Ovary (tissue), 3 donors: Measurements from ENCODE around the gene FOCAD.

Experiments used
- EP300 ChIP-seq: sonication (generic); formaldehyde crosslinking; IDR thresholded peaks from one replicate; pipeline ENCODE4 v1.6.1; 2017; ENCODE audit warnings: antibody characterized with exemption
- POLR2A ChIP-seq: fragments of 450-650 bp; IDR thresholded peaks from one replicate; pipeline ENCODE4 v1.6.1; 2017; ENCODE audit warnings: antibody characterized with exemption, mild to moderate bottlenecking, moderate library complexity
- TF ChIP-seq, protein P1 (sequence below), 3 donors: fragments of 450-650 bp in 2 of 3; fragments of 200-600 bp in 1 of 3; IDR thresholded peaks; one replicate each; pipeline versions ENCODE4 v1.5.1 to v1.8.0; 2016 to 2022; ENCODE audit warnings: antibody characterized with exemption in 3 of 3, mild to moderate bottlenecking in 1 of 3
- donor health status: DM: no; HTN: no; CAD: no.

DNA sequence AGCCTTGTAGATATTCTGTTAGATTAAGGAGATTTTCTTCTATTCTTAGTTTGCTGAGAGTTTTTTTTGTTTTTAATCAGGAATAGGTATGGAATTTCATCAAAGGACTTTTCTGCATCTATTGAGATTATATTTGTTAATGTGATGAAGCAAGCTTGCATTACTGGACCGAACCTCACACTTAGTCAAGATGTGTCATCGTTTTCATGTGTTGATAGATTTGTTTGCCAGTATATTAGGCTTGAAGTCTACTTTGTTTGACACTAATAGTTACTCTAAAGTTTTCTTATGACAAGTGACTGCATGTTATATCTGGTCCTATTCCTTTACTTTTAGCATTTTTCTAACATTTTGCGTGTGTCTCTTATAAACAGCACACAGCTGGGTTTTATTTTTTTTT lies 359.8 kb downstream of the FOCAD start:
- TF ChIP-seq, protein P1, sequence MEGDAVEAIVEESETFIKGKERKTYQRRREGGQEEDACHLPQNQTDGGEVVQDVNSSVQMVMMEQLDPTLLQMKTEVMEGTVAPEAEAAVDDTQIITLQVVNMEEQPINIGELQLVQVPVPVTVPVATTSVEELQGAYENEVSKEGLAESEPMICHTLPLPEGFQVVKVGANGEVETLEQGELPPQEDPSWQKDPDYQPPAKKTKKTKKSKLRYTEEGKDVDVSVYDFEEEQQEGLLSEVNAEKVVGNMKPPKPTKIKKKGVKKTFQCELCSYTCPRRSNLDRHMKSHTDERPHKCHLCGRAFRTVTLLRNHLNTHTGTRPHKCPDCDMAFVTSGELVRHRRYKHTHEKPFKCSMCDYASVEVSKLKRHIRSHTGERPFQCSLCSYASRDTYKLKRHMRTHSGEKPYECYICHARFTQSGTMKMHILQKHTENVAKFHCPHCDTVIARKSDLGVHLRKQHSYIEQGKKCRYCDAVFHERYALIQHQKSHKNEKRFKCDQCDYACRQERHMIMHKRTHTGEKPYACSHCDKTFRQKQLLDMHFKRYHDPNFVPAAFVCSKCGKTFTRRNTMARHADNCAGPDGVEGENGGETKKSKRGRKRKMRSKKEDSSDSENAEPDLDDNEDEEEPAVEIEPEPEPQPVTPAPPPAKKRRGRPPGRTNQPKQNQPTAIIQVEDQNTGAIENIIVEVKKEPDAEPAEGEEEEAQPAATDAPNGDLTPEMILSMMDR (IDR thresholded peaks at IDR 0.05): no peak
- TF ChIP-seq EP300 (no peak), POLR2A (no peak)
